K562 (cell line): ENCODE data around the gene ARHGAP26. TPM values are rescaled to one million over a fixed set of nuclear protein-coding genes. Genes with fewer than 3 reads are reported as not detected.

ENCODE experiments used
- ATAC-seq: fragments of 200-7000 bp; cut with Tn5 transposase; 3 replicates; pipeline ENCODE4 v1.9.1; 2020; ENCODE audit warnings: moderate library complexity
- BruUV-seq: library from RNA; stranded (reverse); fragments of 400-500 nt; replicated peaks from 2 replicates; lab custom pipeline; 2021; lab: Mats Ljungman, UMichigan
- CTCF ChIA-PET: fragments of 300-600 bp; formaldehyde crosslinking; extraction: SDS; loops from one replicate; lab custom pipeline; 2021; ENCODE audit warnings: low intra/inter-chr PET ratio; lab: Yijun Ruan, JAX
- POLR2A ChIA-PET: fragments of 300-600, 350-650 bp; sonication (Branson Sonifier 250); formaldehyde crosslinking; extraction: SDS; loops from one replicate; lab custom pipeline; 2021; ENCODE audit warnings: antibody characterized with exemption, inconsistent platforms; lab: Yijun Ruan, JAX
- DNase-seq, 4 experiments: peaks; one replicate each; pipeline versions ENCODE4 v3.0.0 to v3.0.0-alpha.2; 2011 to 2018; ENCODE audit warnings: low spot score in 3 of 4, mixed read lengths in 3 of 4; ENCODE audit errors: extremely low read depth in 1 of 4
- FAIRE-seq: peaks from 2 replicates; lab custom pipeline; 2011; peaks lifted over from hg19 to GRCh38; lab: Jason Lieb, UNC
- H2AFZ ChIP-seq: 2 replicates; pipeline ENCODE4 v1.6.0; 2011; ENCODE audit warnings: low read depth, low read length, control low read depth, inconsistent platforms
- H3K27ac ChIP-seq: fragments of 200-600 bp; 3 replicates; pipeline ENCODE4 v1.8.0; 2011; ENCODE audit warnings: low read depth, mild to moderate bottlenecking, control low read depth, inconsistent platforms, low read length, moderate library complexity, mixed read lengths; ENCODE audit errors: extremely low read depth
- H3K27me3 ChIP-seq, 2 experiments: fragments of 300-600 bp in 1 of 2; 2 replicates in 1 of 2; 3 replicates in 1 of 2; pipeline versions ENCODE4 v1.6.0 to v1.8.0; 2011; ENCODE audit warnings: inconsistent platforms in 2 of 2, low read length in 2 of 2, mild to moderate bottlenecking in 1 of 2, mixed read lengths in 1 of 2, moderate library complexity in 1 of 2; ENCODE audit not compliant: control insufficient read depth in 2 of 2, insufficient read depth in 2 of 2
- H3K36me3 ChIP-seq: fragments of 300-600 bp; 3 replicates; pipeline ENCODE4 v1.8.0; 2011; ENCODE audit warnings: mild to moderate bottlenecking, low read length, inconsistent platforms; ENCODE audit not compliant: control insufficient read depth, insufficient read depth
- H3K4me1 ChIP-seq, 2 experiments: fragments of 200-600 bp in 1 of 2; replicated peaks in 1 of 2; 2 replicates in 1 of 2; 3 replicates in 1 of 2; pipeline versions ENCODE4 v1.5.1 to v1.8.0; 2011; ENCODE audit warnings: inconsistent platforms in 2 of 2, low read length in 2 of 2, mild to moderate bottlenecking in 1 of 2, mixed read lengths in 1 of 2, moderate library complexity in 1 of 2; ENCODE audit not compliant: control insufficient read depth in 2 of 2, insufficient read depth in 2 of 2
- H3K4me2 ChIP-seq: 2 replicates; pipeline ENCODE4 v1.6.1; 2011; ENCODE audit warnings: low read length, control low read depth, inconsistent platforms, mixed read lengths; ENCODE audit not compliant: insufficient read depth
- H3K4me3 ChIP-seq: fragments of 200-600 bp; sonication (generic), shearing (Covaris generic); 2 replicates; pipeline ENCODE4 v1.5.1; 2016; ENCODE audit warnings: control low read depth, inconsistent platforms
- H3K79me2 ChIP-seq: fragments of 200-600 bp; 3 replicates; pipeline ENCODE4 v1.8.0; 2011; ENCODE audit warnings: low read length, inconsistent platforms; ENCODE audit not compliant: control insufficient read depth, insufficient read depth
- H3K9ac ChIP-seq, 2 experiments: 2 replicates each; pipeline versions ENCODE4 v1.6.0 to v1.6.1; 2011; ENCODE audit warnings: low read depth in 2 of 2, low read length in 2 of 2, control low read depth in 1 of 2, inconsistent platforms in 1 of 2, mild to moderate bottlenecking in 1 of 2, mixed read lengths in 1 of 2; ENCODE audit not compliant: insufficient read depth in 1 of 2
- H3K9me1 ChIP-seq: one replicate; pipeline ENCODE4 v1.6.0; 2011; ENCODE audit warnings: inconsistent platforms, mild to moderate bottlenecking, low read length, moderate library complexity; ENCODE audit not compliant: control insufficient read depth, insufficient read depth
- H3K9me3 ChIP-seq: replicated peaks from 2 replicates; pipeline ENCODE4 v1.5.1; 2011; ENCODE audit warnings: low read depth, low read length, inconsistent platforms; ENCODE audit not compliant: control insufficient read depth, insufficient read depth
- H4K20me1 ChIP-seq: replicated peaks from 2 replicates; pipeline ENCODE4 v1.6.1; 2011; ENCODE audit warnings: low read length, inconsistent platforms, mixed read lengths; ENCODE audit not compliant: control insufficient read depth, insufficient read depth
- MTA1 ChIP-seq: fragments of 450-650 bp; IDR thresholded peaks from 2 replicates; pipeline ENCODE4 v1.6.1; 2017; ENCODE audit warnings: borderline replicate concordance
- MTA2 ChIP-seq: fragments of 450-650 bp; IDR thresholded peaks from 2 replicates; pipeline ENCODE4 v1.6.1; 2016; ENCODE audit warnings: low read depth
- MYBL2 ChIP-seq, 2 experiments: fragments of 450-650 bp in 1 of 2; sonication (generic) in 1 of 2; formaldehyde crosslinking in 1 of 2; IDR thresholded peaks; 2 replicates each; pipeline versions ENCODE4 v1.6.1 to v1.8.1; 2017 to 2022; ENCODE audit warnings: borderline replicate concordance in 1 of 2, inconsistent platforms in 1 of 2, low read depth in 1 of 2, mild to moderate bottlenecking in 1 of 2, missing genetic modification reagents in 1 of 2, moderate library complexity in 1 of 2
- NR2F6 ChIP-seq: fragments of 450-650 bp; formaldehyde crosslinking; IDR thresholded peaks from 2 replicates; pipeline ENCODE4 v1.4.0; 2020; ENCODE audit warnings: mild to moderate bottlenecking
- POLR2H ChIP-seq: IDR thresholded peaks from 2 replicates; pipeline ENCODE4 v1.6.1; 2016; ENCODE audit warnings: missing genetic modification characterization, low read depth, mild to moderate bottlenecking, control low read depth, missing compliant biosample characterization, moderate library complexity
- RFX7 ChIP-seq: fragments of 250-450 bp; sonication (Bioruptor Pico); IDR thresholded peaks from 2 replicates; pipeline ENCODE4 v1.5.1; 2021; ENCODE audit warnings: mild to moderate bottlenecking
- ZFX ChIP-seq: sonication (generic); formaldehyde crosslinking; IDR thresholded peaks from 2 replicates; pipeline ENCODE4 v1.8.0; 2022; ENCODE audit warnings: mild to moderate bottlenecking, missing genetic modification reagents, moderate library complexity
- ZNF431 ChIP-seq: sonication (generic); formaldehyde crosslinking; IDR thresholded peaks from 2 replicates; pipeline ENCODE4 v1.8.0; 2022; ENCODE audit warnings: mild to moderate bottlenecking, missing genetic modification reagents
- WGBS: fragments of 100-300 bp; shearing (Covaris generic); methylation state at CpG from one replicate; pipeline ENCODE4 v1.1.6; 2016; ENCODE audit warnings: low coverage, mixed read lengths; ENCODE audit not compliant: insufficient coverage; ENCODE audit errors: missing lambda C conversion rate; 5-methylcytosine and 5-hydroxymethylcytosine counted together
- in situ Hi-C: fragments of 300-500 bp; cut with MboI; formaldehyde crosslinking; loops from 4 replicates; pipeline ENCODE4 v1.15.0; 2018; ENCODE audit warnings: inconsistent platforms, mixed read lengths
- intact Hi-C: fragments of 100-400 bp; cut with micrococcal nuclease; formaldehyde crosslinking; loops from 2 replicates; pipeline ENCODE4 v1.14.2; 2022
- polyA plus RNA-seq, 8 experiments: library from polyadenylated mRNA; depleted of rRNA in 4 of 8; stranded (reverse) in 5 of 8; unstranded in 3 of 8; fragments of >200 nt; fragmentation: Nextera tagmentation in 2 of 8; fragmentation: Illumina TruSeq in 1 of 8; extraction: Ambion mirVana in 2 of 8; extraction: Trizol in 1 of 8; gene quantifications; 2 replicates each; pipeline versions ENCODE4 v1.2.1 to v1.2.3, GENCODE V29; 2011 to 2014; ENCODE audit warnings: inconsistent platforms in 1 of 8, missing spikeins in 1 of 8
- total RNA-seq, 7 experiments: library from RNA; depleted of rRNA in 6 of 7; stranded (reverse); fragments of >200 nt in 6 of 7; fragmentation: Illumina TruSeq in 2 of 7; extraction: Trizol in 2 of 7; gene quantifications; 2 replicates each; pipeline versions ENCODE4 v1.2.1 to v1.2.3, GENCODE V29; 2011 to 2021; ENCODE audit warnings: low replicate concordance in 1 of 7
- TF ChIP-seq, protein P1 (sequence below): fragments of 450-650 bp; IDR thresholded peaks from 2 replicates; pipeline ENCODE4 v1.7.0; 2016; ENCODE audit warnings: borderline replicate concordance
- TF ChIP-seq, protein P2 (sequence below), 2 experiments: fragments of 450-650 bp in 1 of 2; sonication (generic) in 1 of 2; formaldehyde crosslinking; conservative IDR thresholded peaks; 2 replicates each; pipeline versions ENCODE4 v1.4.0 to v1.8.1; 2020 to 2022; ENCODE audit warnings: mild to moderate bottlenecking in 1 of 2, missing genetic modification reagents in 1 of 2
- TF ChIP-seq, protein P3 (sequence below): fragments of 250-450 bp; sonication (Bioruptor Pico); IDR thresholded peaks from 2 replicates; pipeline ENCODE4 v1.5.0; 2021
- TF ChIP-seq, protein P4 (sequence below), 2 experiments: IDR thresholded peaks in 1 of 2; conservative IDR thresholded peaks in 1 of 2; 2 replicates each; pipeline ENCODE4 v1.6.1; 2016; ENCODE audit warnings: low read depth in 2 of 2, mild to moderate bottlenecking in 1 of 2, missing compliant biosample characterization in 1 of 2, missing genetic modification characterization in 1 of 2, moderate library complexity in 1 of 2
- TF ChIP-seq, protein P5 (sequence below): fragments of 450-650 bp; conservative IDR thresholded peaks from 2 replicates; pipeline ENCODE4 v1.6.1; 2016; ENCODE audit warnings: missing genetic modification characterization, low read depth, mild to moderate bottlenecking, missing compliant biosample characterization, moderate library complexity

The ARHGAP26 gene
- total and polyA plus RNA-seq, 9 of the 15 experiments (the other 6 are each of a cell fraction or from before 2014, with no cell fraction given): 0.13 to 1.1 (median 0.55) TPM

GRCh38 chr5:143047091-143047490 is 276.9 kb downstream of the ARHGAP26 start:
- Histone ChIP-seq H3K9me3 (no peaks in the 10 kb centered on the region), H3K4me3 (no peak overlapping the region), H3K4me1 (peaks cover 0 to 14% of the 10 kb centered on the region in 2 experiments; a peak in 3 of 5 replicates), H2AFZ (no peak overlapping the region), H3K27ac (no peak overlapping the region), H3K9ac (no peak overlapping the region), H3K36me3 (no peaks in the 10 kb centered on the region), H3K4me2 (no peak overlapping the region), H3K79me2 (no peaks in the 10 kb centered on the region), H4K20me1 (no peaks in the 10 kb centered on the region), H3K27me3 (no peaks in the 10 kb centered on the region), H3K9me1 (no peaks in the 10 kb centered on the region)
- DNase-seq: no peak
- intact Hi-C loops: no loop called here
- 0% methylated on average over 1 of the region's 1 CpG for WGBS
- BruUV-seq: no TSS peak
- POLR2A ChIA-PET: no interaction called here
- ATAC-seq: no peak
- CTCF ChIA-PET: no interaction called here
- FAIRE-seq: no peak
- in situ Hi-C loops: no loop called here
- no peak for TF ChIP-seq MTA2
- TF ChIP-seq RFX7 (CRISPR knock-in tag): no peak
- TF ChIP-seq MTA1: no peak
- TF ChIP-seq, protein P1, sequence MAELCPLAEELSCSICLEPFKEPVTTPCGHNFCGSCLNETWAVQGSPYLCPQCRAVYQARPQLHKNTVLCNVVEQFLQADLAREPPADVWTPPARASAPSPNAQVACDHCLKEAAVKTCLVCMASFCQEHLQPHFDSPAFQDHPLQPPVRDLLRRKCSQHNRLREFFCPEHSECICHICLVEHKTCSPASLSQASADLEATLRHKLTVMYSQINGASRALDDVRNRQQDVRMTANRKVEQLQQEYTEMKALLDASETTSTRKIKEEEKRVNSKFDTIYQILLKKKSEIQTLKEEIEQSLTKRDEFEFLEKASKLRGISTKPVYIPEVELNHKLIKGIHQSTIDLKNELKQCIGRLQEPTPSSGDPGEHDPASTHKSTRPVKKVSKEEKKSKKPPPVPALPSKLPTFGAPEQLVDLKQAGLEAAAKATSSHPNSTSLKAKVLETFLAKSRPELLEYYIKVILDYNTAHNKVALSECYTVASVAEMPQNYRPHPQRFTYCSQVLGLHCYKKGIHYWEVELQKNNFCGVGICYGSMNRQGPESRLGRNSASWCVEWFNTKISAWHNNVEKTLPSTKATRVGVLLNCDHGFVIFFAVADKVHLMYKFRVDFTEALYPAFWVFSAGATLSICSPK: no peak
- TF ChIP-seq POLR2H (tag): no peak
- TF ChIP-seq, protein P2, sequence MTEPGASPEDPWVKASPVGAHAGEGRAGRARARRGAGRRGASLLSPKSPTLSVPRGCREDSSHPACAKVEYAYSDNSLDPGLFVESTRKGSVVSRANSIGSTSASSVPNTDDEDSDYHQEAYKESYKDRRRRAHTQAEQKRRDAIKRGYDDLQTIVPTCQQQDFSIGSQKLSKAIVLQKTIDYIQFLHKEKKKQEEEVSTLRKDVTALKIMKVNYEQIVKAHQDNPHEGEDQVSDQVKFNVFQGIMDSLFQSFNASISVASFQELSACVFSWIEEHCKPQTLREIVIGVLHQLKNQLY (CRISPR knock-in tag; conservative IDR thresholded peaks at IDR 0.05): no peak
- no peak for TF ChIP-seq MYBL2 (IDR thresholded peaks at IDR 0.05; ENCODE audit: low read depth)
- no peak for TF ChIP-seq MYBL2 (CRISPR knock-in tag; IDR thresholded peaks at IDR 0.05; ENCODE audit: borderline replicate concordance)
- TF ChIP-seq NR2F6 (CRISPR knock-in tag): no peak
- TF ChIP-seq, protein P3, sequence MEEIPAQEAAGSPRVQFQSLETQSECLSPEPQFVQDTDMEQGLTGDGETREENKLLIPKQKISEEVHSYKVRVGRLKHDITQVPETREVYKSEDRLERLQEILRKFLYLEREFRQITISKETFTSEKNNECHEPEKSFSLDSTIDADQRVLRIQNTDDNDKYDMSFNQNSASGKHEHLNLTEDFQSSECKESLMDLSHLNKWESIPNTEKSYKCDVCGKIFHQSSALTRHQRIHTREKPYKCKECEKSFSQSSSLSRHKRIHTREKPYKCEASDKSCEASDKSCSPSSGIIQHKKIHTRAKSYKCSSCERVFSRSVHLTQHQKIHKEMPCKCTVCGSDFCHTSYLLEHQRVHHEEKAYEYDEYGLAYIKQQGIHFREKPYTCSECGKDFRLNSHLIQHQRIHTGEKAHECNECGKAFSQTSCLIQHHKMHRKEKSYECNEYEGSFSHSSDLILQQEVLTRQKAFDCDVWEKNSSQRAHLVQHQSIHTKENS (CRISPR knock-in tag): no peak
- no peak for TF ChIP-seq ZNF431
- TF ChIP-seq, protein P4, sequence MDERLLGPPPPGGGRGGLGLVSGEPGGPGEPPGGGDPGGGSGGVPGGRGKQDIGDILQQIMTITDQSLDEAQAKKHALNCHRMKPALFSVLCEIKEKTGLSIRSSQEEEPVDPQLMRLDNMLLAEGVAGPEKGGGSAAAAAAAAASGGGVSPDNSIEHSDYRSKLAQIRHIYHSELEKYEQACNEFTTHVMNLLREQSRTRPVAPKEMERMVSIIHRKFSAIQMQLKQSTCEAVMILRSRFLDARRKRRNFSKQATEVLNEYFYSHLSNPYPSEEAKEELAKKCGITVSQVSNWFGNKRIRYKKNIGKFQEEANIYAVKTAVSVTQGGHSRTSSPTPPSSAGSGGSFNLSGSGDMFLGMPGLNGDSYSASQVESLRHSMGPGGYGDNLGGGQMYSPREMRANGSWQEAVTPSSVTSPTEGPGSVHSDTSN (CRISPR knock-in tag; IDR thresholded peaks at IDR 0.05; ENCODE audit: low read depth): no peak
- TF ChIP-seq, protein P4 (tag; conservative IDR thresholded peaks at IDR 0.05; ENCODE audit: low read depth): no peak
- TF ChIP-seq, protein P5, sequence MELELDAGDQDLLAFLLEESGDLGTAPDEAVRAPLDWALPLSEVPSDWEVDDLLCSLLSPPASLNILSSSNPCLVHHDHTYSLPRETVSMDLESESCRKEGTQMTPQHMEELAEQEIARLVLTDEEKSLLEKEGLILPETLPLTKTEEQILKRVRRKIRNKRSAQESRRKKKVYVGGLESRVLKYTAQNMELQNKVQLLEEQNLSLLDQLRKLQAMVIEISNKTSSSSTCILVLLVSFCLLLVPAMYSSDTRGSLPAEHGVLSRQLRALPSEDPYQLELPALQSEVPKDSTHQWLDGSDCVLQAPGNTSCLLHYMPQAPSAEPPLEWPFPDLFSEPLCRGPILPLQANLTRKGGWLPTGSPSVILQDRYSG: no peak
- no peak for TF ChIP-seq ZFX (CRISPR knock-in tag)
